Adipocyte (in vitro differentiated cells): ENCODE data around the gene C14orf39.

ENCODE experiments used
- DNase-seq: peaks from one replicate; pipeline ENCODE4 v3.0.0-alpha.2; 2015; ENCODE audit warnings: low read depth
- H3K27me3 ChIP-seq: replicated peaks from 2 replicates; pipeline ENCODE4 v1.7.0; 2013; ENCODE audit warnings: mild to moderate bottlenecking, low read length, moderate library complexity; ENCODE audit not compliant: control insufficient read depth, insufficient read depth
- H3K36me3 ChIP-seq: 2 replicates; pipeline ENCODE4 v1.7.0; 2013; ENCODE audit warnings: low read length, mild to moderate bottlenecking, moderate library complexity; ENCODE audit not compliant: control insufficient read depth, insufficient read depth, severe bottlenecking
- H3K4me1 ChIP-seq: 2 replicates; pipeline ENCODE4 v1.7.0; 2013; ENCODE audit warnings: mild to moderate bottlenecking, low read length, moderate library complexity; ENCODE audit not compliant: control insufficient read depth, insufficient read depth
- H3K4me3 ChIP-seq: 2 replicates; pipeline ENCODE4 v1.7.0; 2013; ENCODE audit warnings: mild to moderate bottlenecking, low read length, moderate library complexity
- H3K9ac ChIP-seq: 2 replicates; pipeline ENCODE4 v1.7.0; 2013; ENCODE audit warnings: mild to moderate bottlenecking, low read length, moderate library complexity
- H3K9me3 ChIP-seq: 2 replicates; pipeline ENCODE4 v1.7.0; 2013; ENCODE audit warnings: mild to moderate bottlenecking, low read length, moderate library complexity; ENCODE audit not compliant: control insufficient read depth

The C14orf39 gene, protein sequence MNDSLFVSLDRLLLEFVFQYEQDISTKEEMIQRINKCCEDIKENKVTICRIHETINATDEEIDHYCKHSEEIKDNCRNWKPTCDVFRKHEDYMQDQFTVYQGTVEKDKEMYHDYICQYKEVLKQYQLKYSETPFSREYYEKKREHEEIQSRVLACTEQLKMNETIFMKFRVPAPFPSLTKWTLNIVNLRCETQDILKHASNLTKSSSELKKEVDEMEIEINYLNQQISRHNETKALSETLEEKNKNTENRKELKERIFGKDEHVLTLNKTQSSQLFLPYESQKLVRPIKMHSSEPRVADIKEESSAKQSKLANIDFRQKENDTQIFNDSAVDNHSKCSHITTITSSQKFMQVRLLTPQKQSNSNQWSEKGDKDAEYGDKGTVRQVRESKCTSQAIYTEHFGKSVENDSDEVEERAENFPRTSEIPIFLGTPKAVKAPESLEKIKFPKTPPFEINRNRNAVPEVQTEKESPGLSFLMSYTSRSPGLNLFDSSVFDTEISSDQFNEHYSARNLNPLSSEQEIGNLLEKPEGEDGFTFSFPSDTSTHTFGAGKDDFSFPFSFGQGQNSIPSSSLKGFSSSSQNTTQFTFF

DNA sequence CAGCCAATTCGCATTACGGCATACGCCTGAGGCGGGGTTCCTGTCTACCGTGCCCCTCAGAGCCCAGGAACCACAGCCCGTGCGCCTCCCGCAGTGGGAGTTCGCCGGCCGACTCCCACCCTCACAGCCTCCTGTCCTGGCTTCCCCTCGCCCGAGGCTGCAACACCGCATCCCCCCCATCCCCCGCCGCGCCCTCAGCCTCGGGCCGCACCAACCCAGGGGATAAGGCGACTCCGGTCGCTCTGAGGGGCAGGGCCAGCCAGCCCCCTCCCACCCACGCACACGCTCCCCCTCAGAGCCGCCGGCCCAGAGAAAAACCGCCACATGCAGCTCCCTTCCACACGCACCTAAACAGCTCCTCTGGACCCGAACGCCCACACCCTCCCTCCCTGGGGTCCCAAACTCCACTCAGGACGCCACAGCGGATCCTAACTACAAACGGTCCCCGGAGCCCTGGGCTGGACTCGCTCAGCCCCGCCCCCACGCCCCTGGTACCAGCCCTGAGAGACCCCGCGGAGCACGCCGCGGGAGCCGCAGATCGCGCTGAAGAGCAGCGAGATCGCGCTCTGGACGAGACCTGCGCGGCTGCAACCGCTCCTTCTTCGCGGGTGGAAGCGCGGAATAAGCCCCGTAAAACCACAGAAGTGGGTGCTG, at the start of gene C14orf39:
C14orf39 (minus strand) TSS at position 466 of the 654 bp plus-strand sequence. CDS start 985 bp downstream, outside the sequence.
- Histone ChIP-seq H3K36me3 (no peaks in the 10 kb centered on the region), H3K4me3 (peak within 1 kb of the TSS; percentile 76), H3K27me3 (peaks cover 53% of the 10 kb centered on the region), H3K4me1 (peaks cover 6% of the 10 kb centered on the region), H3K9ac (peak within 1 kb of the TSS; percentile 33), H3K9me3 (peaks cover 6% of the 10 kb centered on the region)
- peak; percentile 9 for DNase-seq

DNA sequence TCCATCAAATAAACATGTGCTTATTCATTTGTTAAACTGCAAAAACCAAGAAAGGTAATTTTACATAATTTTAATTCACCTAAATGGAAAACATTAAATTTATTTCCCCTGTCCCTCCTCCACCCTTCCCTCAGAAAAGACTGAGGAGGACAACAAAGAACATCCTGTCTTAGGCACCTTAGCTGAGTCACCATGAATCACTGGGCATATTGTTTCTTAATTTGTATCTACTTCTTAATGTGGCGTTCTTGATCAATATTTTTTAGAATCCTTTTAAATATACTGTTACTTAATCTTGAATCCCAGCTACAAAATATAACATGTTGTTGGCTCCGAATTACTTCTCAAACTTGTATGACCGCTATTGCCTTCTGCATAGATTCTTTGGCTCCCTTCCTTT, 46.6 kb upstream of the C14orf39 start:
- H3K9ac ChIP-seq = no peak overlapping the region
- no peaks in the 10 kb centered on the region for H3K9me3 ChIP-seq
- H3K4me1 ChIP-seq = no peaks in the 10 kb centered on the region
- H3K4me3 ChIP-seq = no peak overlapping the region
- H3K36me3 ChIP-seq = no peaks in the 10 kb centered on the region
- peaks cover 8% of the 10 kb centered on the region for H3K27me3 ChIP-seq
- no peak for DNase-seq

GRCh38 chr14:60515511-60516289, 29.8 kb upstream of the C14orf39 start:
- no peaks in the 10 kb centered on the region for H3K9me3 ChIP-seq
- peaks cover 62% of the 10 kb centered on the region for H3K27me3 ChIP-seq
- no peak overlapping the region for H3K4me3 ChIP-seq
- H3K9ac ChIP-seq = no peak overlapping the region
- H3K4me1 ChIP-seq = no peaks in the 10 kb centered on the region
- DNase-seq = no peak
- no peaks in the 10 kb centered on the region for H3K36me3 ChIP-seq

DNA sequence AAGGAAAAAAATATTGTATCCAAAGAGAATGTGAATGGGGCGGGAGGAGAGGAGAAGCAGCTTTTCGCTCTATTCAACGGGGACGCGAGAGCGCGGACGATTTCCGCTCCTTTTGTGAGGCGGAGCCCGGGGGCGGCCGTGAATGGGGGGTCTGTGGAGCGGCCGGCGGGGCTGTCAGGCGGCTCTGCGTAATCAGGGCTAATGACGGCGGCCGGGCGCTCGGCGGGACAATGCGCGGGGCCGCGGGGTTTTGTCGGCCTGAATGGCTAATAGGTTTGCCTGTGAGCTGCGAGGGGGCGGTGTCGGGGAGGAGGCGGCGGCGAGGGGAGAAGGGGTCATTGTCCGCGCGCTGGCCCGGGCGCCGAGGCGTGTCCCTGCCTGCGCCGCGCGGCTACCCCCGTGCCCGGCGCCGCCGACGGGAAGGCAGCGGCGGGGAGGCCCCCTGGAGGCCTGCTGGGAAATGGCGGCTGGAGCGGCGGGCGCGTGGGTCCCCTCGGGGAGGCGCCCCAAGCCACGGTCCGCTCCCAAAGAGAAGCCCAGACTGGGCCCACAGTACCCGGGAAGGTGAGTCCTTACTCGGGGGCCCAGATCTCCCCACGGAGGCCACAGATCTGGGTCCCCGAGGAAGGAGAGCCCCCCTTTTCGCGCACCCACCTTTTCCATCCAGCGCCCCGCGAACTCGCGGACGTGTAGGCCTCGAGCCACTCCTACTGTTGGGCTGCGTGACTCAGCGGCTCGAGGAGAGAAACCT, 29.1 kb upstream of the C14orf39 start:
- DNase-seq = peak; percentile 34
- no peak overlapping the region for H3K9ac ChIP-seq
- peaks cover 67% of the 10 kb centered on the region for H3K27me3 ChIP-seq
- no peaks in the 10 kb centered on the region for H3K9me3 ChIP-seq
- peak overlapping the region; percentile 76 for H3K4me3 ChIP-seq
- H3K36me3 ChIP-seq = no peaks in the 10 kb centered on the region
- H3K4me1 ChIP-seq = no peaks in the 10 kb centered on the region

GRCh38 chr14:60514378-60514740, 28.5 kb upstream of the C14orf39 start:
- no peak for DNase-seq
- Histone ChIP-seq H3K9ac (no peak overlapping the region), H3K36me3 (no peaks in the 10 kb centered on the region), H3K27me3 (peaks cover 73% of the 10 kb centered on the region), H3K9me3 (no peaks in the 10 kb centered on the region), H3K4me1 (no peaks in the 10 kb centered on the region), H3K4me3 (peak overlapping the region; percentile 76)

- DNase-seq = no peak
- H3K27me3 ChIP-seq = peaks cover 82% of the 10 kb centered on the region
- H3K9me3 ChIP-seq = no peaks in the 10 kb centered on the region
- no peak overlapping the region for H3K4me3 ChIP-seq
- no peak overlapping the region for H3K9ac ChIP-seq
- H3K36me3 ChIP-seq = no peaks in the 10 kb centered on the region
- H3K4me1 ChIP-seq = no peaks in the 10 kb centered on the region
Observed at GRCh38 chr14:60512973-60513571, 27.2 kb upstream of the C14orf39 start.

DNA sequence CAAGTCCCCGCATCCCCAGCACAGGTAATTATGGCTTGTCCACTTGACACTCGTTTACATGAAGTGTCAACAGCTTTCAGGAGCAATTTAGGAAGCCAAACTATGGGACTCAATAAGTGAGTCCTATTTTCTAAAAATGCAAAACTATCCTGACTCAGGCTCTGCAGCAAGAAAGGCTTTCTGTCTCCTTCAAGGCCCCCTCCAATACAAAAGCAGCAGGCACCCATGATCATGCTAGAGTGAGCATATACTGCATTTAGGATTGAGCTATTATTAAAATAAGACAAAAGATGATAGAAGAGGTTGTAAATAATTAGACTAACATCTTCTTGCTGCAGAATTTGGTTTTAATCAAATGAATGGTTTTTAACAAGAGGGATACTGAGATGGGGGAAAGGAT, 26.3 kb upstream of the C14orf39 start:
- H3K36me3 ChIP-seq = no peaks in the 10 kb centered on the region
- peaks cover 92% of the 10 kb centered on the region for H3K27me3 ChIP-seq
- H3K9ac ChIP-seq = no peak overlapping the region
- H3K4me3 ChIP-seq = no peak overlapping the region
- DNase-seq = no peak
- no peaks in the 10 kb centered on the region for H3K9me3 ChIP-seq
- no peaks in the 10 kb centered on the region for H3K4me1 ChIP-seq

- H3K4me3 ChIP-seq = no peak overlapping the region
Observed at GRCh38 chr14:60510951-60511599, 25.2 kb upstream of the C14orf39 start.

GRCh38 chr14:60510254-60510950, 24.5 kb upstream of the C14orf39 start:
- H3K4me3 ChIP-seq = no peak overlapping the region
- H3K9ac ChIP-seq = no peak overlapping the region
- DNase-seq = no peak
- H3K9me3 ChIP-seq = no peaks in the 10 kb centered on the region
- H3K27me3 ChIP-seq = peaks cover 92% of the 10 kb centered on the region
- H3K4me1 ChIP-seq = no peaks in the 10 kb centered on the region
- H3K36me3 ChIP-seq = no peaks in the 10 kb centered on the region

More at GRCh38 chr14:60510951-60511599, 25.2 kb upstream of the C14orf39 start:
- H3K27me3 ChIP-seq = peaks cover 92% of the 10 kb centered on the region
- no peaks in the 10 kb centered on the region for H3K9me3 ChIP-seq
- no peak overlapping the region for H3K9ac ChIP-seq
- DNase-seq = no peak
- H3K36me3 ChIP-seq = no peaks in the 10 kb centered on the region
- H3K4me1 ChIP-seq = no peaks in the 10 kb centered on the region
